Smooth muscle cell (in vitro differentiated cells): ENCODE measurements around the gene UCP3. TPM values are rescaled to one million over a fixed set of nuclear protein-coding genes. Genes with fewer than 3 reads are reported as not detected.

ENCODE experiments used
- DNase-seq: peaks from one replicate; lab custom pipeline; 2025; ENCODE audit not compliant: unreplicated experiment; lab: John Stamatoyannopoulos, UW
- H2AFZ ChIP-seq: fragments of 200-600 bp; sonication (generic); 2 replicates; pipeline ENCODE4 v1.6.0; 2016; ENCODE audit warnings: antibody characterized with exemption, low read depth, mild to moderate bottlenecking
- H3F3A ChIP-seq: fragments of 200-600 bp; sonication (generic); 2 replicates; pipeline ENCODE4 v1.6.0; 2017; ENCODE audit warnings: antibody characterized with exemption, low read depth
- H3K27ac ChIP-seq: fragments of 200-600 bp; sonication (generic); 2 replicates; pipeline ENCODE4 v1.5.1; 2016; ENCODE audit warnings: low read depth, mild to moderate bottlenecking
- H3K27me3 ChIP-seq: fragments of 200-600 bp; sonication (generic); 2 replicates; pipeline ENCODE4 v1.6.1; 2016; ENCODE audit warnings: low read depth, mild to moderate bottlenecking
- H3K36me3 ChIP-seq: fragments of 200-600 bp; sonication (generic); 2 replicates; pipeline ENCODE4 v1.5.1; 2016; ENCODE audit warnings: low read depth
- H3K4me1 ChIP-seq: fragments of 200-600 bp; sonication (generic); 2 replicates; pipeline ENCODE4 v1.5.1; 2016; ENCODE audit warnings: low read depth
- H3K4me2 ChIP-seq: fragments of 200-600 bp; sonication (generic); 2 replicates; pipeline ENCODE4 v1.6.0; 2016; ENCODE audit warnings: mild to moderate bottlenecking
- H3K4me3 ChIP-seq: fragments of 200-600 bp; sonication (generic); 2 replicates; pipeline ENCODE4 v1.5.1; 2016; ENCODE audit warnings: mild to moderate bottlenecking
- H3K79me2 ChIP-seq: fragments of 200-600 bp; sonication (generic); 2 replicates; pipeline ENCODE4 v1.6.0; 2016; ENCODE audit warnings: low read depth, mild to moderate bottlenecking
- H3K9ac ChIP-seq: fragments of 200-600 bp; sonication (generic); 2 replicates; pipeline ENCODE4 v1.6.0; 2016; ENCODE audit warnings: low read depth
- H3K9me3 ChIP-seq: fragments of 200-600 bp; sonication (generic); replicated peaks from 2 replicates; pipeline ENCODE4 v1.5.1; 2016; ENCODE audit warnings: low read depth
- H4K20me1 ChIP-seq: fragments of 200-600 bp; sonication (generic); 2 replicates; pipeline ENCODE4 v1.6.0; 2016; ENCODE audit warnings: low read depth
- WGBS: methylation state at CpG from one replicate; pipeline ENCODE4 v1.1.7; 2016; ENCODE audit warnings: low lambda C conversion rate; 5-methylcytosine and 5-hydroxymethylcytosine counted together
- polyA plus RNA-seq: library from polyadenylated mRNA; unstranded; fragments of >200 nt; fragmentation: Nextera tagmentation; extraction: Ambion mirVana; gene quantifications from 2 replicates; pipeline ENCODE4 v1.2.1, GENCODE V29; 2016
- total RNA-seq: library from RNA; depleted of rRNA; stranded (reverse); fragments of >200 nt; gene quantifications from 2 replicates; pipeline ENCODE4 v1.2.3, GENCODE V29; 2014
- TF ChIP-seq, protein P1 (sequence below): fragments of 200-600 bp; sonication (generic); IDR thresholded peaks from 2 replicates; pipeline ENCODE4 v1.5.1; 2017; ENCODE audit warnings: borderline replicate concordance, mild to moderate bottlenecking, antibody characterized with exemption; ENCODE audit not compliant: insufficient read depth, poor library complexity, severe bottlenecking

The UCP3 gene
- total and polyA plus RNA-seq, 2 experiments from 2014 or later, result 0.85 to 0.88 TPM

DNA sequence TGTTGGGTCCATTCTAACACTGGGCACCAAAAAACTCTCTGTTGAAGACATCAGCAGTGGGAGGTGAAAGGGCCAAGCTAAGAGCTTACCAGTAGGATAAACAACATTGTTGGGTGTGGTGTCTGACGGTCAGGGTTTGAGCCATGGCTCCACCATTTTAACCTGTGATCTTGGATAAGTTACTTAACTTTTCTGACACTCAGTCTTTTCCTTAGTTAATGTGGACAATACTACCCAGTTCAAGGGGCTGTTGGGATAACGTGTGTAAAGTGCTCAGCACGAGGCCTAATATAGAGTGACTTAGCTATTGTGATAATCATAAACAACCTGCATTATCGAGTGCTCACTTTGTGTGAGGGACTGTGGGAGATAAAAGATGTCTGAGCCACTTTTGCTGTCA lies 6.1 kb downstream of the UCP3 start:
- Histone ChIP-seq H3K4me2 (no peak overlapping the region), H3K4me1 (no peaks in the 10 kb centered on the region)
- 96% methylated on average over 4 of the region's 4 CpGs for WGBS

DNA sequence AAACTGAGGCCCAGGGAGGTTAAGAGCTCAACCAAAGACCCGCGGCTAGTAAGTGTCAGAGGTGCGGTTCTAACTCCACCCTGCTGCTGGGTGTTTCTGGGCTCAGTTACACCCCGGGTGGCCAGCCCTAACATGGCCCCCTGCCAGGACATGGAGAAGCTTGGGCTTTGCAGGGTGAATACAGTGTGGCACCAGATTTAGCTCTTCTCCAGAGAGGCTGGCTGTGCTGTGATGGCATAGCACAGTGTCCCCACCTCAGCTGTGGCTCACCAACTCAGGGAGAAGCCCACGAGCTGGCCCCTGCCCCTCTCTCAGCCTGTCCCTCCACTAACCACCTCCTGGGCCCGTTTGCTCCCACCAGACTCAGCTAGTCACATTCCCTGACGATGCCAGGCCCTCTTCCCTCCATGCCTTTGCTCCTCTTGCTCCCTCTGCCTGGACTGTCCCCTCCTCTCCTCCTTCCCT lies 7.0 kb downstream of the UCP3 start:
- TF ChIP-seq, protein P1, sequence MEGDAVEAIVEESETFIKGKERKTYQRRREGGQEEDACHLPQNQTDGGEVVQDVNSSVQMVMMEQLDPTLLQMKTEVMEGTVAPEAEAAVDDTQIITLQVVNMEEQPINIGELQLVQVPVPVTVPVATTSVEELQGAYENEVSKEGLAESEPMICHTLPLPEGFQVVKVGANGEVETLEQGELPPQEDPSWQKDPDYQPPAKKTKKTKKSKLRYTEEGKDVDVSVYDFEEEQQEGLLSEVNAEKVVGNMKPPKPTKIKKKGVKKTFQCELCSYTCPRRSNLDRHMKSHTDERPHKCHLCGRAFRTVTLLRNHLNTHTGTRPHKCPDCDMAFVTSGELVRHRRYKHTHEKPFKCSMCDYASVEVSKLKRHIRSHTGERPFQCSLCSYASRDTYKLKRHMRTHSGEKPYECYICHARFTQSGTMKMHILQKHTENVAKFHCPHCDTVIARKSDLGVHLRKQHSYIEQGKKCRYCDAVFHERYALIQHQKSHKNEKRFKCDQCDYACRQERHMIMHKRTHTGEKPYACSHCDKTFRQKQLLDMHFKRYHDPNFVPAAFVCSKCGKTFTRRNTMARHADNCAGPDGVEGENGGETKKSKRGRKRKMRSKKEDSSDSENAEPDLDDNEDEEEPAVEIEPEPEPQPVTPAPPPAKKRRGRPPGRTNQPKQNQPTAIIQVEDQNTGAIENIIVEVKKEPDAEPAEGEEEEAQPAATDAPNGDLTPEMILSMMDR, result no peak
- Histone ChIP-seq H3K9ac (no peak overlapping the region), H3K4me3 (no peak overlapping the region), H3K36me3 (no peaks in the 10 kb centered on the region), H2AFZ (no peak overlapping the region), H3K27me3 (no peaks in the 10 kb centered on the region), H3K4me2 (no peak overlapping the region), H3K27ac (no peak overlapping the region), H3K9me3 (no peaks in the 10 kb centered on the region), H3K79me2 (no peaks in the 10 kb centered on the region), H3K4me1 (no peaks in the 10 kb centered on the region), H4K20me1 (no peaks in the 10 kb centered on the region), H3F3A (no peaks in the 10 kb centered on the region)
- WGBS, result 81% methylated on average over 7 of the region's 7 CpGs
- DNase-seq, result no peak

More for the DNA sequence above, 6.1 kb downstream of the UCP3 start:
- Histone ChIP-seq H3K4me3 (no peak overlapping the region), H3K9me3 (no peaks in the 10 kb centered on the region), H3F3A (no peaks in the 10 kb centered on the region), H2AFZ (no peak overlapping the region), H3K36me3 (no peaks in the 10 kb centered on the region), H3K79me2 (no peaks in the 10 kb centered on the region), H4K20me1 (no peaks in the 10 kb centered on the region), H3K27me3 (no peaks in the 10 kb centered on the region), H3K27ac (no peak overlapping the region), H3K9ac (no peak overlapping the region)
- DNase-seq, result no peak
- TF ChIP-seq, protein P1, result no peak

DNA sequence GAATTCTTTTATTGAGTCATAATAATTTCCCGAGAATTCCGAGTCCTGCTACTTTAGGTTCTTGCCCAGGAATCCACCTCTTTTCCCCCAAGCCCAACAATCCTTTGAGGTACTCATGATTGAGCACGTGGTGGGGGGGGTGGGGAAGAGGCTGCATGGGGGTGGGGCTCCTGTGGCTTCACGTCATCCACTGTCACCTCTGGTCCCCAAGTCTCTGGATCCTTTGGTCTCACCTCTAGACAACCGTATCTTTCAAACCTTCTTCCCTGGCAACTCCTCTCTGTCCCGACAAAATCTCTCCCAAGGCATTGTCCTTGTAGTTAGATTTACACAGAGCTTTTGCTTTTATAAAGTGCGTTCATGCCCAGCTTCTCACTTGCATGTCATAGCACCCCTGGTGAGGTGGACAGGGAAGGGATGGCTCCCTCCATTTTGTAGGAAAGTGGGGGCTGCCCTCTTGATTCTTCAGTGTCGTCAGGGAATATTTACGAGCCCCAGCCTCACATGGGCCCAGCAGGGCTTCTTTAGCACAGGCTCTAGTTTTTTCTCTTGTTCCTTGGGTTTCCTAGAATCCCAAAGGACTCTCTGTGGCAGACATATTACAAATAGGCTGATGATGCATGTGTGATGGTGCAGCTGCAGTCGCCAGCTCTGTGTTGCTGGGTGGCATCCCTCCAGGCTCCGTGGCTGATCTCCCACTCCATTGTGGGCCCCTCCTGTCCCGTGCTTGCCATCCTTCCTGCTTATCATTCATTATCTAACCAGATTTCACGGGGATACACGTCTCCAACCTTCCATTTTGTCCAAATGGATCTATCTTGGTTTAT lies 8.4 kb downstream of the UCP3 start:
- TF ChIP-seq, protein P1, result no peak
- WGBS, result 91% methylated on average over 14 of the region's 14 CpGs
- Histone ChIP-seq H3K9ac (no peak overlapping the region), H2AFZ (no peak overlapping the region), H3K79me2 (no peaks in the 10 kb centered on the region), H3K36me3 (no peaks in the 10 kb centered on the region), H4K20me1 (no peaks in the 10 kb centered on the region), H3K27ac (no peak overlapping the region), H3K27me3 (no peaks in the 10 kb centered on the region), H3K4me2 (no peak overlapping the region), H3K4me3 (no peak overlapping the region), H3F3A (no peaks in the 10 kb centered on the region), H3K9me3 (no peaks in the 10 kb centered on the region), H3K4me1 (no peaks in the 10 kb centered on the region)
- DNase-seq, result no peak
